WTC11 (cell line): ENCODE data around the gene SLC45A1. TPM values are rescaled to one million over a fixed set of nuclear protein-coding genes. Genes with fewer than 3 reads are reported as not detected.

Experiments used
- ATAC-seq: fragments of 200-7000 bp; cut with Tn5 transposase; 2 replicates; pipeline ENCODE4 v1.10.0; 2021; ENCODE audit warnings: mild to moderate bottlenecking, moderate library complexity
- CTCF ChIA-PET: fragments of 300-600 bp; sonication (Branson Sonifier 250); formaldehyde crosslinking; loops from one replicate; lab custom pipeline; 2021; ENCODE audit warnings: antibody characterized with exemption; lab: Charles Lee
- POLR2A ChIA-PET: fragments of 350-600 bp; sonication (Branson Sonifier 250); formaldehyde crosslinking; loops from one replicate; lab custom pipeline; 2021; ENCODE audit warnings: antibody characterized with exemption; lab: Charles Lee
- DNase-seq: peaks from one replicate; pipeline ENCODE4 v3.0.0; 2021; ENCODE audit warnings: low spot score
- H3K27ac Mint-ChIP-seq: 2 replicates; pipeline ENCODE4 v1.8.0; 2021; ENCODE audit warnings: mixed read lengths
- H3K27me3 Mint-ChIP-seq: 2 replicates; pipeline ENCODE4 v1.8.0; 2021; ENCODE audit warnings: low read depth, mild to moderate bottlenecking, moderate library complexity, mixed read lengths
- H3K36me3 Mint-ChIP-seq: 2 replicates; pipeline ENCODE4 v1.8.0; 2021; ENCODE audit warnings: mixed read lengths
- H3K4me1 Mint-ChIP-seq: 2 replicates; pipeline ENCODE4 v1.8.0; 2022; ENCODE audit warnings: mixed read lengths
- H3K4me3 Mint-ChIP-seq: 2 replicates; pipeline ENCODE4 v1.8.0; 2021; ENCODE audit warnings: mild to moderate bottlenecking, moderate library complexity, mixed read lengths
- H3K9me3 Mint-ChIP-seq: 2 replicates; pipeline ENCODE4 v1.8.0; 2021; ENCODE audit warnings: mixed read lengths
- ATF2 ChIP-seq: sonication (generic); formaldehyde crosslinking; IDR thresholded peaks from 2 replicates; pipeline ENCODE4 v1.8.1; 2022; ENCODE audit warnings: low read depth, missing genetic modification reagents, borderline replicate concordance
- CDX4 ChIP-seq: fragments of 250-450 bp; sonication (Bioruptor Pico); IDR thresholded peaks from 2 replicates; pipeline ENCODE4 v1.9.0; 2021; ENCODE audit warnings: moderate library complexity, mild to moderate bottlenecking, inconsistent platforms, borderline replicate concordance
- ELF4 ChIP-seq: sonication (generic); formaldehyde crosslinking; IDR thresholded peaks from 2 replicates; pipeline ENCODE4 v1.8.1; 2022; ENCODE audit warnings: low read depth, mild to moderate bottlenecking, moderate library complexity, missing genetic modification reagents
- MAX ChIP-seq: sonication (generic); formaldehyde crosslinking; IDR thresholded peaks from 2 replicates; pipeline ENCODE4 v1.8.0; 2022; ENCODE audit warnings: mild to moderate bottlenecking, missing genetic modification reagents
- NFATC4 ChIP-seq: fragments of 250-450 bp; sonication (Bioruptor Pico); IDR thresholded peaks from 2 replicates; pipeline ENCODE4 v1.9.0; 2021; ENCODE audit warnings: mild to moderate bottlenecking
- NR3C1 ChIP-seq: sonication (generic); formaldehyde crosslinking; conservative IDR thresholded peaks from 2 replicates; pipeline ENCODE4 v1.8.1; 2023; ENCODE audit warnings: low read depth, mild to moderate bottlenecking, missing genetic modification reagents
- RORB ChIP-seq: fragments of 250-450 bp; sonication (Bioruptor Pico); IDR thresholded peaks from 2 replicates; pipeline ENCODE4 v1.9.0; 2021; ENCODE audit warnings: mild to moderate bottlenecking
- SMAD3 ChIP-seq: sonication (generic); formaldehyde crosslinking; IDR thresholded peaks from 2 replicates; pipeline ENCODE4 v1.8.0; 2022; ENCODE audit warnings: missing genetic modification reagents, mild to moderate bottlenecking, borderline replicate concordance
- SMAD4 ChIP-seq: sonication (generic); formaldehyde crosslinking; IDR thresholded peaks from 2 replicates; pipeline ENCODE4 v1.8.0; 2022; ENCODE audit warnings: mild to moderate bottlenecking, missing genetic modification reagents
- USF2 ChIP-seq: sonication (generic); formaldehyde crosslinking; IDR thresholded peaks from 2 replicates; pipeline ENCODE4 v1.8.1; 2023; ENCODE audit warnings: mild to moderate bottlenecking, missing genetic modification reagents, moderate library complexity
- ZBTB43 ChIP-seq: sonication (generic); formaldehyde crosslinking; IDR thresholded peaks from 2 replicates; pipeline ENCODE4 v1.8.1; 2023; ENCODE audit warnings: mild to moderate bottlenecking, missing genetic modification reagents
- ZNF121 ChIP-seq: sonication (generic); formaldehyde crosslinking; IDR thresholded peaks from 2 replicates; pipeline ENCODE4 v1.8.0; 2023; ENCODE audit warnings: missing genetic modification reagents
- ZNF219 ChIP-seq: sonication (generic); formaldehyde crosslinking; IDR thresholded peaks from 2 replicates; pipeline ENCODE4 v1.8.0; 2023; ENCODE audit warnings: missing genetic modification reagents, mild to moderate bottlenecking, borderline replicate concordance
- ZNF232 ChIP-seq: sonication (generic); formaldehyde crosslinking; IDR thresholded peaks from 2 replicates; pipeline ENCODE4 v1.8.0; 2022; ENCODE audit warnings: mild to moderate bottlenecking, missing genetic modification reagents
- ZNF416 ChIP-seq: fragments of 250-450 bp; sonication (Bioruptor Pico); IDR thresholded peaks from 2 replicates; pipeline ENCODE4 v1.9.0; 2021; ENCODE audit warnings: mild to moderate bottlenecking, inconsistent platforms
- ZNF423 ChIP-seq: fragments of 250-450 bp; sonication (Bioruptor Pico); IDR thresholded peaks from 2 replicates; pipeline ENCODE4 v2.1.2; 2022; ENCODE audit warnings: mild to moderate bottlenecking, moderate library complexity
- ZNF671 ChIP-seq: fragments of 250-450 bp; sonication (Bioruptor Pico); IDR thresholded peaks from 2 replicates; pipeline ENCODE4 v1.8.0; 2021; ENCODE audit warnings: mild to moderate bottlenecking
- total RNA-seq: library from RNA; stranded (reverse); gene quantifications from 3 replicates; pipeline ENCODE4 v1.2.3, GENCODE V29; 2021

SLC45A1 gene
- total RNA-seq, 1 experiment from 2014 or later: 2.3 TPM

- ATAC-seq (no peak; the same call in 1 of the 2 replicates), DNase-seq (no peak)
- no peak overlapping the region for H3K27ac Mint-ChIP-seq
- no peak overlapping the region for H3K4me3 Mint-ChIP-seq
- CTCF ChIA-PET: interaction anchor here (0.6 to 3.0 kb wide), 5 partner anchors 15 to 316 kb away, joined by 3 to 14 read pairs (median 4); no protein-coding TSS in a partner anchor
- no peaks in the 10 kb centered on the region for H3K9me3 Mint-ChIP-seq
- no peaks in the 10 kb centered on the region for H3K4me1 Mint-ChIP-seq
- TF ChIP-seq CDX4 (CRISPR knock-in tag) (no peak), ZNF423 (CRISPR knock-in tag) (peak; percentile 46; the same call in 1 of the 2 replicates)
- no peaks in the 10 kb centered on the region for H3K36me3 Mint-ChIP-seq
- H3K27me3 Mint-ChIP-seq: no peaks in the 10 kb centered on the region
- POLR2A ChIA-PET: interaction anchor here (0.5 kb wide), 1 partner anchor 356 kb away, joined by 5 read pairs; no protein-coding TSS in a partner anchor
Observed at GRCh38 chr1:8330271-8331125, 12.6 kb downstream of the SLC45A1 start.

GRCh38 chr1:8332806-8333205 is 14.9 kb downstream of the SLC45A1 start:
- no peak for TF ChIP-seq ZNF416 (CRISPR knock-in tag)
- no peak for TF ChIP-seq SMAD4 (CRISPR knock-in tag)
- TF ChIP-seq USF2 (CRISPR knock-in tag): no peak
- TF ChIP-seq ZNF219 (CRISPR knock-in tag): no peak
- TF ChIP-seq ZBTB43 (CRISPR knock-in tag): no peak
- no peak for TF ChIP-seq NR3C1 (CRISPR knock-in tag)
- no peak for TF ChIP-seq ELF4 (CRISPR knock-in tag)
- no peak for TF ChIP-seq SMAD3 (CRISPR knock-in tag)
- TF ChIP-seq NFATC4 (CRISPR knock-in tag): no peak
- TF ChIP-seq ATF2 (CRISPR knock-in tag): no peak
- no peak for TF ChIP-seq ZNF232 (CRISPR knock-in tag)
- TF ChIP-seq ZNF671 (CRISPR knock-in tag): no peak
- TF ChIP-seq RORB (CRISPR knock-in tag): no peak
- no peak for TF ChIP-seq CDX4 (CRISPR knock-in tag)
- TF ChIP-seq ZNF121 (CRISPR knock-in tag): no peak
- TF ChIP-seq MAX (CRISPR knock-in tag): no peak
- no peak for ATAC-seq
- CTCF ChIA-PET: no interaction called here
- Mint-ChIP-seq H3K27me3 (no peaks in the 10 kb centered on the region), H3K36me3 (0 out of 2 replicates have a peak, but pooled peaks cover 3% of the 10 kb centered on the region), H3K4me3 (no peak overlapping the region), H3K27ac (no peak overlapping the region), H3K9me3 (peaks cover 4% of the 10 kb centered on the region), H3K4me1 (no peaks in the 10 kb centered on the region)
- DNase-seq: no peak
- POLR2A ChIA-PET: no interaction called here
